ENCODE data around the gene ADIPOR2. TPM values are rescaled to one million over a fixed set of nuclear protein-coding genes. Genes with fewer than 3 reads are reported as not detected.
"Not testable (repeated sequence)": the region's sequence is repeated elsewhere in the genome, so short reads cannot be mapped to it uniquely, and the experiment has no call there.

The ADIPOR2 gene
- total RNA-seq, 1 experiment from 2014 or later: 23.0 TPM

GRCh38 chr12:1688086-1688710 lies 2.7 kb upstream of the ADIPOR2 start:
- DNase-seq: no peak
- Histone ChIP-seq H3K36me3 (replicated peaks; ENCODE audit: control insufficient read depth, insufficient read depth, low read length) (no peaks in the 10 kb centered on the region), H3K4me3 (ENCODE audit: insufficient read depth, low read depth, low read length) (no peak overlapping the region), H3K27me3 (ENCODE audit: control insufficient read depth, insufficient read depth, low read length) (no peaks in the 10 kb centered on the region)

- H3K36me3 ChIP-seq (replicated peaks; ENCODE audit: control insufficient read depth, insufficient read depth, low read length): no peaks in the 10 kb centered on the region
- peak overlapping the region; percentile 82 for H3K4me3 ChIP-seq (ENCODE audit: insufficient read depth, low read depth, low read length)
- peak; percentile 88 for DNase-seq
- H3K27me3 ChIP-seq (ENCODE audit: control insufficient read depth, insufficient read depth, low read length): no peaks in the 10 kb centered on the region
These were observed 495 bp downstream of the ADIPOR2 start for GRCh38 chr12:1691123-1692007.

GRCh38 chr12:1692226-1692625 lies 1.4 kb downstream of the ADIPOR2 start:
- H3K36me3 ChIP-seq (replicated peaks; ENCODE audit: control insufficient read depth, insufficient read depth, low read length): no peaks in the 10 kb centered on the region
- no peaks in the 10 kb centered on the region for H3K27me3 ChIP-seq (ENCODE audit: control insufficient read depth, insufficient read depth, low read length)
- DNase-seq: no peak
- no peak overlapping the region; the same call in 1 of the 2 replicates for H3K4me3 ChIP-seq (ENCODE audit: insufficient read depth, low read depth, low read length)

GRCh38 chr12:1692895-1693610 lies 2.2 kb downstream of the ADIPOR2 start:
- Histone ChIP-seq H3K27me3 (ENCODE audit: control insufficient read depth, insufficient read depth, low read length) (no peaks in the 10 kb centered on the region), H3K36me3 (replicated peaks; ENCODE audit: control insufficient read depth, insufficient read depth, low read length) (no peaks in the 10 kb centered on the region), H3K4me3 (ENCODE audit: insufficient read depth, low read depth, low read length) (no peak overlapping the region)
- no peak for DNase-seq

- not testable (repeated sequence) for H3K27me3 ChIP-seq (ENCODE audit: control insufficient read depth, insufficient read depth, low read length); DNase-seq; H3K4me3 ChIP-seq (ENCODE audit: insufficient read depth, low read depth, low read length); H3K36me3 ChIP-seq (replicated peaks; ENCODE audit: control insufficient read depth, insufficient read depth, low read length)
These were observed 4.2 kb downstream of the ADIPOR2 start for GRCh38 chr12:1695097-1695496.

GRCh38 chr12:1695886-1696670 lies 5.2 kb downstream of the ADIPOR2 start:
- no peak for DNase-seq

DNA sequence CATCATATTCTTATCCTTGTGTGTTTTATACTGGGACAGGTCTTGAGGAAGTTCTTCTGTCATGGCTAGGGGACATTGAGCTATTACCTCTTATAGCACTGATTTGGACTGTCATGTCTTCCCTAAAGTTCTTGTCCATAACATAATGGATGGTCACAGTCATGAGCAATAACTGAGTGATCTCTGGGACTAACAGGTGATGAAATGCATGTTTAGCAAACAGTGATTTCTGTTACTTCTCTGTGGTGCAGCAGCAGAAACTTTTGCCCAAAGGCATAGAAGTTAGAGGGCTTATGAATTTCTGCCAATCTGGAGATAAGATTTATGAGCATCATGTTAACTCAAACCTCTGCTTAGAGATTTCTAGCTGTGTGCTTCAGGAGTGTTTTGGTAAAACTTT lies 5.9 kb downstream of the ADIPOR2 start:
- no peak overlapping the region for H3K4me3 ChIP-seq (ENCODE audit: insufficient read depth, low read depth, low read length)

More at GRCh38 chr12:1695886-1696670, 5.2 kb downstream of the ADIPOR2 start:
- Histone ChIP-seq H3K27me3 (ENCODE audit: control insufficient read depth, insufficient read depth, low read length) (no peaks in the 10 kb centered on the region), H3K36me3 (replicated peaks; ENCODE audit: control insufficient read depth, insufficient read depth, low read length) (no peaks in the 10 kb centered on the region), H3K4me3 (ENCODE audit: insufficient read depth, low read depth, low read length) (no peak overlapping the region)

GRCh38 chr12:1697271-1697670 lies 6.4 kb downstream of the ADIPOR2 start:
- no peaks in the 10 kb centered on the region for H3K27me3 ChIP-seq (ENCODE audit: control insufficient read depth, insufficient read depth, low read length)
- no peak overlapping the region for H3K4me3 ChIP-seq (ENCODE audit: insufficient read depth, low read depth, low read length)
- no peaks in the 10 kb centered on the region for H3K36me3 ChIP-seq (replicated peaks; ENCODE audit: control insufficient read depth, insufficient read depth, low read length)
- DNase-seq: no peak

More for the DNA sequence above, 5.9 kb downstream of the ADIPOR2 start:
- Histone ChIP-seq H3K27me3 (ENCODE audit: control insufficient read depth, insufficient read depth, low read length) (no peaks in the 10 kb centered on the region), H3K36me3 (replicated peaks; ENCODE audit: control insufficient read depth, insufficient read depth, low read length) (no peaks in the 10 kb centered on the region)
- DNase-seq: no peak

- Histone ChIP-seq H3K36me3 (replicated peaks; ENCODE audit: control insufficient read depth, insufficient read depth, low read length) (no peaks in the 10 kb centered on the region), H3K4me3 (ENCODE audit: insufficient read depth, low read depth, low read length) (no peak overlapping the region), H3K27me3 (ENCODE audit: control insufficient read depth, insufficient read depth, low read length) (no peaks in the 10 kb centered on the region)
- DNase-seq: no peak
These were observed 7.8 kb downstream of the ADIPOR2 start for GRCh38 chr12:1698720-1699119.

DNA sequence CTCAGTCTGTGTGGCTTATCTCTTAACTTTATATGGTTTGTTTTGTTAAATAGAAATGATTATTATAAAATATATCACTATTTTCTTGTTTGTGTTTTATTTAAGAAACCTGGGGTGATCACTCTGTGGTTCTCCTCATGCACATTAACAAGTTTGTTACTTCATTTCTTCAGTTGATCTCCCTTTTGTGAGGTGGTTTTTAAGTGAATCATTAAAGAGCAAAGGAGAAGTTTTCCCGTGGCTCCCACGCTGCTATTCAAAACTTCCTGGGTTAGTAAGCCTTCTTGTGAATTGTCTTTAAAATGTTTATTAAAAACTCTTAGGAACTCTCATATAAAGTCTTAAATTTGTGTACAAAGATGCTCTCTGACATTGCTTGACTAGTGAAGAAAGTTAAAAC lies 11.8 kb downstream of the ADIPOR2 start:
- DNase-seq: no peak
- Histone ChIP-seq H3K36me3 (replicated peaks; ENCODE audit: control insufficient read depth, insufficient read depth, low read length) (no peaks in the 10 kb centered on the region), H3K27me3 (ENCODE audit: control insufficient read depth, insufficient read depth, low read length) (no peaks in the 10 kb centered on the region), H3K4me3 (ENCODE audit: insufficient read depth, low read depth, low read length) (no peak overlapping the region)

DNA sequence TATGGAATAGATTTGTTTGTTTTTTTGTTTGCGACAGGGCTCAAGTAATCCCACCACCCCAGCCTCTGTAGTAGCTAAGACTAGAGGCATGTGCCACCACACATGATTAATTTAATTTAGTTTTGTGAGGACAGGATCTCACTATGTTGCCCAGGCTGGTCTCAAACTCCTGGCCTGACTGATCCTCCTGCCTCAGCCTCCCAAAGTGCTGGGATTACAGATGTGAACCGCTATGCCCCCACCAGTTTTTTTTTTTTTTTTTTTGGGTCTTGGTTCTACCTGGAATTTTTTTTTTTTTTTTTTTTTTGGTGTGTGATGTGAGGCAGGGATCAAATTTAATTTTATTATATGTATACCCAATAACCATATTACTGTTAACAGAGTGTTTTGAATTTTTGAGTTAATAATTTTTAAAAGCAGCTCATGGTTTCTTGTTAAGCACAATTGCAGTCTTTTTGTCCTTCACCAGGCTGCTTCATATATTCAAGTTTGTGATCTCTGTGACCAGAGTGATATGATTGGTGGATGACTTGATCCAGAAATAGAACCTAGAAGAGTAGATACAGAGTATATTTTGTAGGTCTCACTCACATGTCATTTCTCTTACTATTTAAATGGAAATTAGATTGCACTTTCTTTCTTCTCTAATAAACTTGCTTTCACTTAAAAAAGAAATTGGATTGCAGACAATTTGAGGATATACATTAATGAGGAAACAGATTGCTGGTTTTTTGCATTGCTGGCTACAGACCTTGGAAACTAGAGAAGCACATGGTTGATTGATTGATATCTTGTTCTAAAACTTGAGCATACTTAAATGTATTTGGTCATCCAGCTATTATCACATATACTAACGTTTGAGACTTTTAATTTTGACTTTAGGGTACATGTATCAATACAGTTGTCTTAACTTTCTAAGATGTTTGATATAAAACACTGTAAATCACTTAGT lies 13.2 kb downstream of the ADIPOR2 start:
- Histone ChIP-seq H3K27me3 (ENCODE audit: control insufficient read depth, insufficient read depth, low read length) (no peaks in the 10 kb centered on the region), H3K4me3 (ENCODE audit: insufficient read depth, low read depth, low read length) (no peak overlapping the region), H3K36me3 (replicated peaks; ENCODE audit: control insufficient read depth, insufficient read depth, low read length) (no peaks in the 10 kb centered on the region)
- no peak for DNase-seq

DNA sequence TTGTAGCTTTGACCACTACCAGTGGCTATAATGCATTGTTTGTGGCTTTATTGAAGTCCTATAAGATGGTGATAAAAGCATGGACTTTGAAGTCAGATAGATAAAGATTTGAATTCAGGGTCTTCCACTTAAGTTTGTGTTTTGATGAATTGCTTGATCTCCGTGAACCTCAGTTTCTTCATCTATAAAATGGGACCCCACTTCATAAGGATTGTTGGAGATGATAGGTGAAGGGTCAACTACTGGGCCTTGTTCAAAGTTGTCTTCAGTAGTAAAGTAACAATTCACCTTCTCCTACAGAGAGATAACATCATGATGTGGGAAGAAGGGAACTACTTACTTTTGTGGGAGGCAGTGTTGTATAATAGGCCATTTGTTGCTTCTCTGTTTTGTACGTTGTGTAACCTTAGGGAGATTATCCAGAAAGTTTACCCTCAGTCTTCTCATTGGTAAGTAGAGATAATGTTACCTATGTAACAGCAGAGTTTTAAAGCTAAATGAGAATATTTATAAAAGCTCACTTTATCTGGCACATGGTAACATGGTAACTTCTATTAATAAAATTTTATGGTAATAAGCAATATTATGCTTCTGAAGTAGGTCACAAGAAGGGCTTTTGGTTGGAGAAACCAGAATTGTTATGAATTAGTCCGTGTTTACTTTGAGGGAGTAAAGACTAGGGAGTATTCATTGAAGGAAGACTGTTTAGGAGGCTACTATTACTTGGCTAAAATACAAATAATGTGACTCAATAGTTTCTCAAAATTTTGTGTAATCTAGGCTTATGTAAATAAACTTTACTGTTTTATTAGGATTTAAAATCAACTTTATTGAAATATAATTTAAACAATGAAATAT lies 15.1 kb downstream of the ADIPOR2 start:
- DNase-seq: no peak
- no peak overlapping the region for H3K4me3 ChIP-seq (ENCODE audit: insufficient read depth, low read depth, low read length)
- H3K27me3 ChIP-seq (ENCODE audit: control insufficient read depth, insufficient read depth, low read length): no peaks in the 10 kb centered on the region

DNA sequence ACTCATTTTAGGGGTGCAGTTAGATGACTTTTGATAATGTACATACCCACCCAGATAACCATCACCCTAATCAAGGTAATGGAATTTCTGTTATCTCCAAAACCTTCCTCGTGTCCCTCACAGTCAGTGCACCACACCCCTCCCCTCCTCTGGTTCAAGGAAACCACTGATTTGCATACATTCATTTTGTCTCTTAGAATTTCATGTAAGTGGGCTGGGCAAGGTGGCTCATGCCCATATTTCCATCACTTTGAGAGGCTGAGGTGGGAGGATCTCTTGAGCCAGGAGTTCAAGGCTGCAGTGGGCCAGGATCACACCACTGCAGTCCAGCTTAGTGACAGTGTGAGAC lies 15.7 kb downstream of the ADIPOR2 start:
- DNase-seq: no peak
- no peaks in the 10 kb centered on the region for H3K27me3 ChIP-seq (ENCODE audit: control insufficient read depth, insufficient read depth, low read length)
- no peak overlapping the region for H3K4me3 ChIP-seq (ENCODE audit: insufficient read depth, low read depth, low read length)
- H3K36me3 ChIP-seq (replicated peaks; ENCODE audit: control insufficient read depth, insufficient read depth, low read length): no peaks in the 10 kb centered on the region

More for the DNA sequence above, 15.1 kb downstream of the ADIPOR2 start:
- H3K36me3 ChIP-seq (replicated peaks; ENCODE audit: control insufficient read depth, insufficient read depth, low read length): no peaks in the 10 kb centered on the region
